ENCODE measurements around the gene DCC. TPM values are rescaled to one million over a fixed set of nuclear protein-coding genes. Genes with fewer than 3 reads are reported as not detected.
"Not testable (repeated sequence)": the region's sequence is repeated elsewhere in the genome, so short reads cannot be mapped to it uniquely, and the experiment has no call there.

Gene DCC
- total RNA-seq, 1 donor from 2014 or later, result 0.24 TPM

- DNase-seq (ENCODE audit: extremely low spot score, unreplicated experiment), result no peak
- Mint-ChIP-seq H3K4me3 (ENCODE audit: unreplicated experiment) (no peak overlapping the region), H3K9me3 (ENCODE audit: unreplicated experiment) (peaks cover 21% of the 10 kb centered on the region), H3K4me1 (ENCODE audit: unreplicated experiment) (no peaks in the 10 kb centered on the region), H3K36me3 (ENCODE audit: unreplicated experiment) (no peaks in the 10 kb centered on the region), H3K27ac (ENCODE audit: unreplicated experiment) (no peak overlapping the region), H3K27me3 (ENCODE audit: unreplicated experiment) (no peaks in the 10 kb centered on the region)
- no peak for TF ChIP-seq CTCF (IDR thresholded peaks at IDR 0.05)
These were observed 1169.9 kb downstream of the DCC start for GRCh38 chr18:53509886-53510285.

- H3K4me1 Mint-ChIP-seq (ENCODE audit: unreplicated experiment); H3K27ac Mint-ChIP-seq (ENCODE audit: unreplicated experiment); H3K27me3 Mint-ChIP-seq (ENCODE audit: unreplicated experiment); H3K36me3 Mint-ChIP-seq (ENCODE audit: unreplicated experiment); H3K4me3 Mint-ChIP-seq (ENCODE audit: unreplicated experiment); DNase-seq (ENCODE audit: extremely low spot score, unreplicated experiment): not testable (repeated sequence)
- H3K9me3 Mint-ChIP-seq (ENCODE audit: unreplicated experiment), result peaks cover 21% of the 10 kb centered on the region
These were observed 1171.7 kb downstream of the DCC start for GRCh38 chr18:53511725-53512124.

- Mint-ChIP-seq H3K27ac (ENCODE audit: unreplicated experiment) (no peak overlapping the region), H3K4me1 (ENCODE audit: unreplicated experiment) (no peaks in the 10 kb centered on the region), H3K9me3 (ENCODE audit: unreplicated experiment) (peaks cover 6% of the 10 kb centered on the region), H3K4me3 (ENCODE audit: unreplicated experiment) (no peak overlapping the region), H3K36me3 (ENCODE audit: unreplicated experiment) (no peaks in the 10 kb centered on the region), H3K27me3 (ENCODE audit: unreplicated experiment) (no peaks in the 10 kb centered on the region)
- TF ChIP-seq CTCF (IDR thresholded peaks at IDR 0.05), result no peak
- no peak for DNase-seq (ENCODE audit: extremely low spot score, unreplicated experiment)
These were observed 1181.1 kb downstream of the DCC start for GRCh38 chr18:53521068-53521467.

GRCh38 chr18:53526101-53526870, 1186.3 kb downstream of the DCC start:
- H3K36me3 Mint-ChIP-seq (ENCODE audit: unreplicated experiment), result no peaks in the 10 kb centered on the region
- no peak for DNase-seq (ENCODE audit: extremely low spot score, unreplicated experiment)
- H3K4me1 Mint-ChIP-seq (ENCODE audit: unreplicated experiment), result no peaks in the 10 kb centered on the region
- TF ChIP-seq CTCF (IDR thresholded peaks at IDR 0.05), result no peak
- no peak overlapping the region for H3K27ac Mint-ChIP-seq (ENCODE audit: unreplicated experiment)
- H3K9me3 Mint-ChIP-seq (ENCODE audit: unreplicated experiment), result no peaks in the 10 kb centered on the region
- no peak overlapping the region for H3K4me3 Mint-ChIP-seq (ENCODE audit: unreplicated experiment)
- no peaks in the 10 kb centered on the region for H3K27me3 Mint-ChIP-seq (ENCODE audit: unreplicated experiment)

GRCh38 chr18:53527365-53527764, 1187.4 kb downstream of the DCC start:
- H3K9me3 Mint-ChIP-seq (ENCODE audit: unreplicated experiment), result no peaks in the 10 kb centered on the region
- no peak overlapping the region for H3K4me3 Mint-ChIP-seq (ENCODE audit: unreplicated experiment)
- no peaks in the 10 kb centered on the region for H3K27me3 Mint-ChIP-seq (ENCODE audit: unreplicated experiment)
- H3K4me1 Mint-ChIP-seq (ENCODE audit: unreplicated experiment), result no peaks in the 10 kb centered on the region
- TF ChIP-seq CTCF (IDR thresholded peaks at IDR 0.05), result no peak
- no peaks in the 10 kb centered on the region for H3K36me3 Mint-ChIP-seq (ENCODE audit: unreplicated experiment)
- H3K27ac Mint-ChIP-seq (ENCODE audit: unreplicated experiment), result no peak overlapping the region
- DNase-seq (ENCODE audit: extremely low spot score, unreplicated experiment), result no peak
